GM23338 (cell line): ENCODE measurements around the gene RAP2A.

Source experiments
- CREB1 ChIP-seq: fragments of 250-450 bp; sonication (Bioruptor Pico); IDR thresholded peaks from 2 replicates; pipeline ENCODE4 v1.5.0; 2020; ENCODE audit warnings: low read depth, mild to moderate bottlenecking, moderate library complexity
- CTCF ChIP-seq, 2 experiments: fragments of 200-600 bp in 1 of 2; sonication (generic) in 1 of 2; conservative IDR thresholded peaks; 2 replicates each; pipeline versions ENCODE4 v1.5.1 to v1.6.1; 2016 to 2017; ENCODE audit warnings: antibody characterized with exemption in 2 of 2, low read depth in 2 of 2, mild to moderate bottlenecking in 2 of 2, moderate library complexity in 1 of 2
- ETS1 ChIP-seq: IDR thresholded peaks from 2 replicates; pipeline ENCODE4 v1.6.1; 2016; ENCODE audit warnings: antibody characterized with exemption
- EZH2 ChIP-seq: fragments of 200-600 bp; sonication (generic); IDR thresholded peaks from one replicate; pipeline ENCODE4 v1.8.0; 2017; ENCODE audit warnings: antibody characterized with exemption, mild to moderate bottlenecking, low read depth; ENCODE audit not compliant: unreplicated experiment
- EZH2phosphoT487 ChIP-seq: fragments of 200-600 bp; sonication (generic); IDR thresholded peaks from one replicate; pipeline ENCODE4 v1.8.1; 2018; ENCODE audit warnings: antibody characterized with exemption; ENCODE audit not compliant: unreplicated experiment
- JUNB ChIP-seq: IDR thresholded peaks from one replicate; pipeline ENCODE4 v1.6.1; 2016; ENCODE audit warnings: antibody characterized with exemption; ENCODE audit not compliant: unreplicated experiment
- NANOG ChIP-seq: IDR thresholded peaks from 2 replicates; pipeline ENCODE4 v1.6.1; 2016; ENCODE audit warnings: antibody characterized with exemption, borderline replicate concordance
- POLR2AphosphoS5 ChIP-seq: IDR thresholded peaks from 2 replicates; pipeline ENCODE4 v1.6.1; 2016; ENCODE audit warnings: antibody characterized with exemption, low read depth
- REST ChIP-seq: IDR thresholded peaks from one replicate; pipeline ENCODE4 v1.6.1; 2018; ENCODE audit warnings: antibody characterized with exemption; ENCODE audit not compliant: unreplicated experiment
- ZNF114 ChIP-seq: fragments of 250-450 bp; sonication (Bioruptor Pico); IDR thresholded peaks from 2 replicates; pipeline ENCODE4 v1.5.0; 2020; ENCODE audit warnings: mild to moderate bottlenecking, moderate library complexity
- ZNF331 ChIP-seq: fragments of 250-450 bp; sonication (Bioruptor Pico); IDR thresholded peaks from 2 replicates; pipeline ENCODE4 v1.5.0; 2020; ENCODE audit warnings: low read depth, mild to moderate bottlenecking, moderate library complexity
- ZNF462 ChIP-seq: fragments of 250-450 bp; sonication (Bioruptor Pico); IDR thresholded peaks from 2 replicates; pipeline ENCODE4 v1.5.0; 2020; ENCODE audit warnings: mild to moderate bottlenecking, moderate library complexity

GRCh38 chr13:97387485-97387839, 46.5 kb upstream of the RAP2A start:
- no peak for TF ChIP-seq POLR2AphosphoS5
- TF ChIP-seq ETS1 = no peak
- TF ChIP-seq CTCF (conservative IDR thresholded peaks at IDR 0.05; ENCODE audit: low read depth in 2 of 2) = no peak
- TF ChIP-seq CREB1 (CRISPR knock-in tag) = no peak
- no peak for TF ChIP-seq REST
- no peak for TF ChIP-seq JUNB
- no peak for TF ChIP-seq EZH2
- no peak for TF ChIP-seq NANOG
- TF ChIP-seq EZH2phosphoT487 = no peak
- no peak for TF ChIP-seq ZNF331 (CRISPR knock-in tag)
- TF ChIP-seq ZNF114 (CRISPR knock-in tag) = no peak
- no peak for TF ChIP-seq ZNF462 (CRISPR knock-in tag)
